Daoy (cell line): ENCODE data around the gene CHMP1A. TPM values are rescaled to one million over a fixed set of nuclear protein-coding genes. Genes with fewer than 3 reads are reported as not detected.

Experiments
- DNase-seq: peaks from one replicate; pipeline ENCODE4 v3.0.0-alpha.2; 2015; ENCODE audit warnings: low read depth
- total RNA-seq: library from RNA; depleted of rRNA; stranded (reverse); fragments of >200 nt; shearing (Covaris generic); gene quantifications from 2 replicates; pipeline ENCODE4 v1.2.3, GENCODE V29; 2014; rRNA removed

Gene CHMP1A
- total RNA-seq, 1 experiment from 2014 or later: 80.2 TPM

GRCh38 chr16:89605186-89605970, 52.1 kb downstream of the CHMP1A start:
- no peak for DNase-seq

GRCh38 chr16:89604764-89605163, 52.7 kb downstream of the CHMP1A start:
- DNase-seq: no peak

DNA sequence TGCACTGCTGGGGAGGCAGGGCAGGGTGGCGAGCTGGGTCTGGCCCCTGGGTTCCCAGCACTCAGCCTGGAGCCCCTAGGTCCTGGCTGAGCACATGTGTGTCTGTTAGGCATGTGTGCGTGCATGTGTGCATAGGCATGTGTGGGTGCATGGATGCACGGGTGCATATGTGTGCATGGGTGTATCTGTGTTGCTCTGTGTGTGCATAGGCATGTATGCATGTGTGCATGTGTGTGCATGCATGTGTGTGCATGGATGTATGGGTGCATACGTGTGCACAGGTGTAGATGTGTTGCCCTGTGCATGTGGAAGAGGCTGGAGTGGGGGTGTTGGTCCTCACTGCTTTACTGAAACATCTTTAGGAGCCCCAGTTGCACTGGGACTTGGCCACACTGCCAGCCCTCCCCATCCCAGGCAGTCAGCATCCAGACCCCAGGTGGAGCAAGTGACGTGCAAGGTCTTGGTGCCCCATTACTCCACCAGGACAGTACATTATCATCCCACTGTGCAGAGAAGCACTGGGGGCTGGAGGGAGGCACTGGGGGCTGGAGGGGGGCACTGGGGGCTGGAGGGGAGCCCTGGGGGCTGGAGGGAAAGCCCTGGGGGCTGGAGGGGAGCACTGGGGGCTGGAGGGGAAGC, 54.4 kb downstream of the CHMP1A start:
- DNase-seq: no peak

GRCh38 chr16:89602273-89602951, 55.1 kb downstream of the CHMP1A start:
- DNase-seq: peak; percentile 91

DNA sequence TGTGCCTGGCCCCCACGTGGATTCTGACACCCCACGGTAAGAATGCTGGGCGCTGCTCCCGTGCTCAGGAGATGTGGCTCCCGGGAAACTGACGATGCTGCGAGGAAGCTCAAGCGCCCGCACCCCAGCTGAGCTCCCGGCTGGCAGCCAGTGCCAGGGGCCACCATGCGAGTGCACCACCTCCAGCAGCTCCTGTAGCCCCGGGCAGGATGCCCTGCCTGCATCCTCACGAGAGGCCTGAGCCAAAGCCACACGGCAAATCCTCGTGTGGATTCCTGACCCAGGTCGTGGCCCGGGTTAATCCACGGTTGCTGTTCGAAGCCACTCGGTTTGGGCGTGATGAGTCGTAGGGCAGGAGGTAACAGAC, 55.6 kb downstream of the CHMP1A start:
- peak; percentile 33 for DNase-seq

GRCh38 chr16:89600956-89601355, 56.6 kb downstream of the CHMP1A start:
- no peak for DNase-seq

- DNase-seq: no peak
Observed at GRCh38 chr16:89600427-89600826, 57.1 kb downstream of the CHMP1A start.

GRCh38 chr16:89599902-89600301, 57.6 kb downstream of the CHMP1A start:
- no peak for DNase-seq

DNA sequence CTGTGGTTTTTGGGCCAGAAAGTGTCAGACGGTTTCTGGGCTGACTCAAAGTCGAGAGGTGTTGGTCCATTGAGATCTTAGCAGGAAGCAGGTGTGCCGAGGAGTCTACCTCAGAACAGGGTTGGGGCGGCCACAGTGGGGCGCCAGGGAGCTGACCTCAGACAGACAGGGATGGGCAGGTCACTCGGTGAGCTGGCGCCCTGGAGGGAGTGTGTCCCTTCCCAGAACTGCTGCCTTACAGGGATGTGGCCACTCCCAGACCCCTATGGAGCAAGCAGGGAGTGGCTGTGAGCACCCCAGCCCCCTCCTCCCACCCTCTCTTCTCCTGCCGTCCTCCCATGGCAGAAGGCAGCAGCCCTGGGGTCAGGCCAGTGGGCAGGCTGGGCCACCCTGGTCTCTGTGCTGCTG, 58.1 kb downstream of the CHMP1A start:
- DNase-seq: peak; percentile 59

DNA sequence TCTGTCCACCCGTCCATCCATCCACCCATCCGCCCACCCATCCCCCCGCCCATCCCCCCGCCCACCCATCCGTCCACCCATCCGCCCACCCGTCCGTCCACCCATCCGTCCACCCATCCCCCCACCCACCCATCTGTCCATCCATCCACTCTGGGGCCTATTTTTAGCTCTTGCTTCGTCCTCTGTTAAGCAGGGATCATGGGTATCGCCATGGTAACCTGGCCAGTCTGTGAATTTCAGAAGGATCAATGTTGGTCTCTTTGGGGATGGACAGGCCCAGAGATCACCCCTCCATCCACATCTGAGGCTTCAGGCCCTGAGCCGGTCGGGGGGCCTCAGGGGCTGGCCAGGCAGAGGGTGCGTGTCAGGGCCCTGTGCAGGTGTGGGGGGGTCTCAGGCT, 59.3 kb downstream of the CHMP1A start:
- DNase-seq: no peak

- no peak for DNase-seq
Observed at GRCh38 chr16:89596957-89597649, 60.4 kb downstream of the CHMP1A start.

DNA sequence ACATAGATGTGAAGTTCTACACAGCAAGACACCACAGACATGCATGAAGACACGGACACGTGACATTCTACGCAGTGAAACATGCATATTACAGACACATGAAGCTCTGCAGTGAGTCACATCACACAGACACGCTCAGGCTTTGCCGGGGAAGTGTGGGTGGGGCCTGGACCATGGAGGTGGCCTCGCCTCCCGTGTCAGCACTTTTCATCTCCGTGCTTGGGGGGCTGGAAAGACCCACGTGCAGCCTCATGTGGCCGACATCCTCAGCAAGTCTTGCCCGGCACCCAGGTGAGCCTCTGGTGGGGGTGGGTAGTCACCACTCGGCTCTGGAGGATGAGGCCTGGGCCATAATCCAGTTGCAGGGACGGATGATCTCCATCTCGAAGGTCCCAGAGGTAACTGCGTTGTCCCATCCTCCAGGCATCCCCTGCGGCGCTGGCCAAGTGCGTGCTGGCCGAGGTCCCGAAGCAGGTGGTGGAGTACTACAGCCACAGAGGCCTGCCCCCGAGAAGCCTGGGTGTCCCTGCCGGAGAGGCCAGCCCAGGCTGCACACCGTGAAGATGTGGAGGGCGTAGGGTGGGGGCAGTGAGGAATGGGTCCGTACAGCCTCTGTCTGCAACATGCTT, 61.3 kb downstream of the CHMP1A start:
- no peak for DNase-seq

- no peak for DNase-seq
Observed at GRCh38 chr16:89595330-89596060, 62.0 kb downstream of the CHMP1A start.

Other genes with a start within 250 kb of the CHMP1A start
- gene ANKRD11, start 167.1 kb downstream of the CHMP1A start, total RNA-seq: 21.5 and 27.8 TPM in 2 replicates
- gene SPG7, start 149.3 kb downstream of the CHMP1A start, total RNA-seq: 43.1 and 49.9 TPM in 2 replicates
- 4,474 and 4,750 TPM in 2 replicates for gene RPL13, start 97.0 kb downstream of the CHMP1A start, total RNA-seq
- 2.6 and 3.4 TPM in 2 replicates for gene CPNE7, start 82.0 kb downstream of the CHMP1A start, total RNA-seq
- 0.09 TPM in 1 of 2 replicates, not detected in the other for gene DPEP1, start 44.1 kb downstream of the CHMP1A start, total RNA-seq
- 4.9 and 6.7 TPM in 2 replicates for gene SPATA33, start 128 bp upstream of the CHMP1A start, total RNA-seq
- gene CDK10, start 29.0 kb upstream of the CHMP1A start, total RNA-seq: 9.9 and 11.4 TPM in 2 replicates
- gene SPATA2L, start 44.0 kb upstream of the CHMP1A start, total RNA-seq: 5.4 and 8.6 TPM in 2 replicates
- 3.3 and 4.7 TPM in 2 replicates for gene VPS9D1, start 63.2 kb upstream of the CHMP1A start, total RNA-seq
- gene ZNF276, start 63.8 kb upstream of the CHMP1A start, total RNA-seq: 7.2 and 10.3 TPM in 2 replicates
- gene FANCA, start 158.9 kb upstream of the CHMP1A start, total RNA-seq: 33.5 and 36.6 TPM in 2 replicates
- 6.3 and 7.7 TPM in 2 replicates for gene SPIRE2, start 170.8 kb upstream of the CHMP1A start, total RNA-seq
- gene TCF25, start 215.9 kb upstream of the CHMP1A start, total RNA-seq: 59.8 and 63.6 TPM in 2 replicates